ENCODE measurements around the gene SPECC1.

SPECC1 gene

DNA sequence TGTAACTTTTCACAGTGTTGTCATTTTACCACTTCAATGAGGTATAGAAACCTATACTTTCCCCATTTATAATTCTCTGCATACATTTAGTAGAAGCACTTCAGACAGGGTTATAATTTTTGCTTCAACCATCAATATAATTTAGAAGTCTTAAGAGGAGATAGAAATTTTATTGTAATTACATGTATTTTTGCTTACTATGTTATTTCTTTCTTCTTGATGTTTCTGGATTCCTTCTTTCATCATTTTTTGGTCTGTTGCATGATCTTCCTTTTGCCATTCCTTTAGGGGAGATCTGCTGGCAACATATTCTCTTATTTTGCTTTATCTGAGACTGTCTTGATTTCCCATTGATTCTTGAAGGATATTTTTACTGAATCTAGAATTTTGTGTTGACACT, 31.1 kb downstream of the SPECC1 start:
- H3K36me3 Mint-ChIP-seq (ENCODE audit: low read depth) = no peaks in the 10 kb centered on the region
- peaks cover 8% of the 10 kb centered on the region for H3K27me3 Mint-ChIP-seq (ENCODE audit: low read depth, poor library complexity)
- H3K4me3 Mint-ChIP-seq = no peak overlapping the region
- DNase-seq = no peak
- TF ChIP-seq, protein P1, sequence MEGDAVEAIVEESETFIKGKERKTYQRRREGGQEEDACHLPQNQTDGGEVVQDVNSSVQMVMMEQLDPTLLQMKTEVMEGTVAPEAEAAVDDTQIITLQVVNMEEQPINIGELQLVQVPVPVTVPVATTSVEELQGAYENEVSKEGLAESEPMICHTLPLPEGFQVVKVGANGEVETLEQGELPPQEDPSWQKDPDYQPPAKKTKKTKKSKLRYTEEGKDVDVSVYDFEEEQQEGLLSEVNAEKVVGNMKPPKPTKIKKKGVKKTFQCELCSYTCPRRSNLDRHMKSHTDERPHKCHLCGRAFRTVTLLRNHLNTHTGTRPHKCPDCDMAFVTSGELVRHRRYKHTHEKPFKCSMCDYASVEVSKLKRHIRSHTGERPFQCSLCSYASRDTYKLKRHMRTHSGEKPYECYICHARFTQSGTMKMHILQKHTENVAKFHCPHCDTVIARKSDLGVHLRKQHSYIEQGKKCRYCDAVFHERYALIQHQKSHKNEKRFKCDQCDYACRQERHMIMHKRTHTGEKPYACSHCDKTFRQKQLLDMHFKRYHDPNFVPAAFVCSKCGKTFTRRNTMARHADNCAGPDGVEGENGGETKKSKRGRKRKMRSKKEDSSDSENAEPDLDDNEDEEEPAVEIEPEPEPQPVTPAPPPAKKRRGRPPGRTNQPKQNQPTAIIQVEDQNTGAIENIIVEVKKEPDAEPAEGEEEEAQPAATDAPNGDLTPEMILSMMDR (IDR thresholded peaks at IDR 0.05) = no peak
- H3K4me1 Mint-ChIP-seq = peaks cover 8% of the 10 kb centered on the region
- no peak overlapping the region for H3K27ac Mint-ChIP-seq
- H3K9me3 Mint-ChIP-seq = no peaks in the 10 kb centered on the region

- H3K4me3 Mint-ChIP-seq = no peak overlapping the region
- DNase-seq = no peak
- H3K36me3 Mint-ChIP-seq (ENCODE audit: low read depth) = no peaks in the 10 kb centered on the region
- H3K9me3 Mint-ChIP-seq = peaks cover 9% of the 10 kb centered on the region
- H3K27me3 Mint-ChIP-seq (ENCODE audit: low read depth, poor library complexity) = peaks cover 11% of the 10 kb centered on the region
- no peak overlapping the region for H3K27ac Mint-ChIP-seq
- TF ChIP-seq, protein P1 (IDR thresholded peaks at IDR 0.05) = no peak
- H3K4me1 Mint-ChIP-seq = peaks cover 13% of the 10 kb centered on the region
These were observed 33.9 kb downstream of the SPECC1 start for GRCh38 chr17:20043021-20043420.

GRCh38 chr17:20045476-20045875, 36.3 kb downstream of the SPECC1 start:
- TF ChIP-seq, protein P1 (IDR thresholded peaks at IDR 0.05) = no peak
- H3K27ac Mint-ChIP-seq = no peak overlapping the region
- DNase-seq = no peak
- peaks cover 11% of the 10 kb centered on the region for H3K27me3 Mint-ChIP-seq (ENCODE audit: low read depth, poor library complexity)
- H3K4me1 Mint-ChIP-seq = peaks cover 13% of the 10 kb centered on the region
- H3K4me3 Mint-ChIP-seq = no peak overlapping the region
- peaks cover 9% of the 10 kb centered on the region for H3K9me3 Mint-ChIP-seq
- no peaks in the 10 kb centered on the region for H3K36me3 Mint-ChIP-seq (ENCODE audit: low read depth)

- no peak overlapping the region for H3K27ac Mint-ChIP-seq
These were observed 37.5 kb downstream of the SPECC1 start for GRCh38 chr17:20046629-20047028.

DNA sequence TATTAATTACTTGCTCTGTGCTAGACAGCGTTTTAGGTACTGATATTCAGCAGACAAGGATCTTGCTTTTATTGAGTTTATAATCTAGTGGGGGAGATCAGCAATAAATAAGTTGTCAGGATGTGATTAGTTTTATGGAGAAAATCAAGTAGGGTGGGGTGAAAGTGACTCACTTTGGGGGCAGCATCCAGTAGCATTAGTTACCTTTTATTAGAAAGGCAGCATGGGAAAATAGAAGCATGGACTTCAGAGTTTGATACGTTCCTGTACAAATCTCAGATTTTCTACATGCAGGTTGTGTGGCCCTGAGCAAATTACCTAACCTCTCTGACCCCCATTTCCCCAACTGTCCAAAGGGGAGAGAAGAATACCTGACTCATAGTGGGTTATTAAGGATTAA, 42.5 kb downstream of the SPECC1 start:
- TF ChIP-seq, protein P1 (IDR thresholded peaks at IDR 0.05) = no peak

More at GRCh38 chr17:20046629-20047028, 37.5 kb downstream of the SPECC1 start:
- Mint-ChIP-seq H3K36me3 (ENCODE audit: low read depth) (no peaks in the 10 kb centered on the region), H3K9me3 (peaks cover 9% of the 10 kb centered on the region), H3K4me1 (peaks cover 13% of the 10 kb centered on the region), H3K27me3 (ENCODE audit: low read depth, poor library complexity) (peaks cover 5% of the 10 kb centered on the region), H3K4me3 (no peak overlapping the region)
- TF ChIP-seq, protein P1 (IDR thresholded peaks at IDR 0.05) = no peak
- no peak for DNase-seq

DNA sequence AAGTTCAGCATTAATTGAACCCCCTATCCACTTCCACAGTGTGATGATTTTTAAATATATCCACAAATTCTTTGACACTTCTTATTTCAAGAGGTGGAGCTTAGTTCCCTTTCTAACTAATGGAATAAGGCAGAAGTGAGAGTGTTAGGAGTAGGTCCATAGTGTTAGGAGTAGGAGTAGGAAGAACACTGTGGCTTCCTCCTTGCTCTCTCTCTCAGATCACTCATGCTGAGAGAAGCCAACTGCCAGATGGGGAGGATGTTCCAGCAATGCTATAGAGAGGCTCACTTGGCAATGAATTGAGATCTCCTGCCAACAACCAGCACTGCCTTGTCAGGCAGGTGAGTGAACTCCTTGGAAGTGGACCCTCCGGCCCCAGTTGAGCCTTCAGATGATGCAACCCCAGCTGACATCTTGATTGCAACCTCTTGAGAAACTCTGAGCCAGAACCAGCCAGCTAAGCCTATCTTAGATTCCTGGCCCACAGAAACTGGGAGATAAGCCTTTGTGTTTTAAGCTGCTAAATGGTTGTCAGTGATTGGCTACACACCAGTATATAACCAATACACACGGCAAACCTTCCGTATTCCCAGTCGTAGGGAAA, 44.3 kb downstream of the SPECC1 start:
- Mint-ChIP-seq H3K4me1 (no peaks in the 10 kb centered on the region), H3K36me3 (ENCODE audit: low read depth) (no peaks in the 10 kb centered on the region), H3K4me3 (no peak overlapping the region), H3K9me3 (peaks cover 9% of the 10 kb centered on the region), H3K27ac (no peak overlapping the region), H3K27me3 (ENCODE audit: low read depth, poor library complexity) (peaks cover 14% of the 10 kb centered on the region)
- no peak for DNase-seq
- TF ChIP-seq, protein P1 (IDR thresholded peaks at IDR 0.05) = no peak

More for the DNA sequence above, 42.5 kb downstream of the SPECC1 start:
- H3K36me3 Mint-ChIP-seq (ENCODE audit: low read depth) = no peaks in the 10 kb centered on the region
- no peak for DNase-seq
- H3K27ac Mint-ChIP-seq = no peak overlapping the region
- H3K4me3 Mint-ChIP-seq = no peak overlapping the region
- H3K27me3 Mint-ChIP-seq (ENCODE audit: low read depth, poor library complexity) = peaks cover 15% of the 10 kb centered on the region
- H3K9me3 Mint-ChIP-seq = peaks cover 18% of the 10 kb centered on the region
- H3K4me1 Mint-ChIP-seq = peaks cover under 1% of the 10 kb centered on the region

Measured in nephron progenitor cell (in vitro differentiated cells).